Suprapubic skin (tissue), 4 donors: Measurements from ENCODE around the gene ARID5A.

ENCODE experiments used
- EP300 ChIP-seq: sonication (generic); formaldehyde crosslinking; IDR thresholded peaks from one replicate; pipeline ENCODE4 v1.6.1; 2017; ENCODE audit warnings: antibody characterized with exemption
- POLR2AphosphoS5 ChIP-seq, 3 donors: sonication (generic); formaldehyde crosslinking; IDR thresholded peaks; one replicate each; pipeline ENCODE4 v1.6.1; 2017; ENCODE audit warnings: antibody characterized with exemption in 3 of 3
- TF ChIP-seq, protein P1 (sequence below), 2 donors: fragments of 200-600 bp in 1 of 2; fragments of 450-650 bp in 1 of 2; sonication (generic) in 1 of 2; IDR thresholded peaks; one replicate each; pipeline ENCODE4 v1.5.1; 2016 to 2019; ENCODE audit warnings: antibody characterized with exemption in 2 of 2, mild to moderate bottlenecking in 1 of 2, moderate library complexity in 1 of 2

DNA sequence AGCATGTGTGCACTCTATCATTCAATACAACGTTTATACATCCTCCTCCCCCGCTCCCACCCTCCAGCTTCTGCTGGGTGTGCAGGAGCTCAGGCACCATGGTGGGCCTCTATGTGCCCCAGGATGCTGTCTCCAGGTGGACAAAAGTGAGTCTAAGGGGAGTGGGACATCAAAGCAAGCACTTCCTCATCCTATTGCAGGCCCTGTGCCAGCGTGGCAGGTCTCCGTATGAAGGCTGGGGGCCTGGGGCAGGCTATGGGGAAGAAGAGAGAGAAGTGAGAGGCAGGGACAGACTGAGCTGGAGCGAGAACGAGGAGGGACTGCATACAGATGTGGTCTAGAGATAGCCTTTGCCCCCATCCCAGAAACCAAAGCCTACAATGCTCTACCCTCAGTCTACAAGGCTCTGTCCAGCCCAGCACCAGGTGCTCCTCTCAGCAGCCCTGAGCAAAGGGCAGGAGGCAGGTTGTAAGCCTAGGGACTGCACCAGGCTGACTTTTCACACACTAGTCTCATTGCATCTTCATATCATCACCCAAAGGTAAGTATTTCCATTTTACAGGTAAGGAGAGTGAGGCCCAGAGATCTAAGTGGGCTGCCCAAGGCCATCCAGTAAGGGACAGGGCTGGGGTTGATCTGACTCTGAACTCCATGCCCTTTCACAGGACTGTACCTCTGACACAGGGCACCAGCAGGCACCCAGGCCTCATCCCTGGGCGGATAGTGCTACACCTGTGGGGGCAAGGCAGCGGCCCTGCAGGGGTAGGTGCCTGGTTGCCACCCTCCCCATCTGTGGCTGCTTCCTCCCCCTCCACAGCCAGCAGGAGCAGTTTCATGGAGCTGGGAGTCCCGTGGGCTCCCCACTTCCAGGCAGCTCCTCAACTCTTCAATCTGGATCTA, 14.0 kb upstream of the ARID5A start:
- no peak for TF ChIP-seq POLR2AphosphoS5 (IDR thresholded peaks at IDR 0.05)
- TF ChIP-seq, protein P1, sequence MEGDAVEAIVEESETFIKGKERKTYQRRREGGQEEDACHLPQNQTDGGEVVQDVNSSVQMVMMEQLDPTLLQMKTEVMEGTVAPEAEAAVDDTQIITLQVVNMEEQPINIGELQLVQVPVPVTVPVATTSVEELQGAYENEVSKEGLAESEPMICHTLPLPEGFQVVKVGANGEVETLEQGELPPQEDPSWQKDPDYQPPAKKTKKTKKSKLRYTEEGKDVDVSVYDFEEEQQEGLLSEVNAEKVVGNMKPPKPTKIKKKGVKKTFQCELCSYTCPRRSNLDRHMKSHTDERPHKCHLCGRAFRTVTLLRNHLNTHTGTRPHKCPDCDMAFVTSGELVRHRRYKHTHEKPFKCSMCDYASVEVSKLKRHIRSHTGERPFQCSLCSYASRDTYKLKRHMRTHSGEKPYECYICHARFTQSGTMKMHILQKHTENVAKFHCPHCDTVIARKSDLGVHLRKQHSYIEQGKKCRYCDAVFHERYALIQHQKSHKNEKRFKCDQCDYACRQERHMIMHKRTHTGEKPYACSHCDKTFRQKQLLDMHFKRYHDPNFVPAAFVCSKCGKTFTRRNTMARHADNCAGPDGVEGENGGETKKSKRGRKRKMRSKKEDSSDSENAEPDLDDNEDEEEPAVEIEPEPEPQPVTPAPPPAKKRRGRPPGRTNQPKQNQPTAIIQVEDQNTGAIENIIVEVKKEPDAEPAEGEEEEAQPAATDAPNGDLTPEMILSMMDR (IDR thresholded peaks at IDR 0.05): no peak
- TF ChIP-seq EP300: no peak
